Stimulated activated CD8-positive, alpha-beta memory T cell treated with anti-CD3 and anti-CD28 coated beads, Interleukin-2, amount 100 ng/mL, for 1 hour (primary cell): ENCODE results near the gene UPB1.
"Not testable (repeated sequence)": the region's sequence is repeated elsewhere in the genome, so short reads cannot be mapped to it uniquely, and the experiment has no call there.

Experiments used
- DNase-seq, 2 donors: peaks; one replicate each; pipeline ENCODE4 v3.0.0-alpha.2; 2020; ENCODE audit warnings: low read depth in 2 of 2

UPB1 gene

DNA sequence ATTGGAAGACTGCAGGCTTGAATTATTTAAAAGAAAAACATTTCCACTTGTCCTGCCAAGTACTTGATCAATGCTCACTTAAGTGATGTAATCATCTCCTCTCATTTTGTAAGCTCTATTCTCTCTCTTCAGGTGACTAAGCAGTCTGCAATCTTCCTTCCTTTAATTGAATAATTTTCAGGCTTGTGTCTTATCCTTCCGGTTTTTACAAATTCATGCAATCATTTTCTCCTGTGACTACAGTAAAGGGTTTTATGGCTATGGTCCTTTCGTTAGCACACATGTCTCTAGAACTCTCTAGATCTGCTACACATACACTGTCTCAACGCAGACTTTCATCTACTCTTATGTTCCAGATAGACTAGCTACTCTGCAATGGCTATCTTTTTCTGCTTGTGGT lies 12.6 kb upstream of the UPB1 start:
- no peak for DNase-seq

DNA sequence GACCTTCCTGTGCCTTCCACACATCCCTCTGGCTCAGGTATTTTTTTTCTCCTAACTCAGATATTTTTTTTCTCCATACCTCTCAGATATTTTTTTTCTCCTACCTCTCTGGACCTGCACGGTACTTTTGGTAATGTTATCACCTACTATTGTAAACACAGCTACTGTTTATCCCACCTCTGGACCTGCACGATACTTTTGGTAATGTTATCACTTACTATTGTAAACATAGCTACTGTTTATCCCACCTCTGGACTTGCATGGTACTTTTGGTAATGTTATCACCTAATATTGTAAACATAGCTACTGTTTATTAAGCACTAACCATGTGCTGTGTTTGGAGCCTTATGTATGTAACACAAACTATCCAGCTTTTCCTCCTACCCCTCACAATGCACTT lies 12.1 kb upstream of the UPB1 start:
- no peak for DNase-seq

DNA sequence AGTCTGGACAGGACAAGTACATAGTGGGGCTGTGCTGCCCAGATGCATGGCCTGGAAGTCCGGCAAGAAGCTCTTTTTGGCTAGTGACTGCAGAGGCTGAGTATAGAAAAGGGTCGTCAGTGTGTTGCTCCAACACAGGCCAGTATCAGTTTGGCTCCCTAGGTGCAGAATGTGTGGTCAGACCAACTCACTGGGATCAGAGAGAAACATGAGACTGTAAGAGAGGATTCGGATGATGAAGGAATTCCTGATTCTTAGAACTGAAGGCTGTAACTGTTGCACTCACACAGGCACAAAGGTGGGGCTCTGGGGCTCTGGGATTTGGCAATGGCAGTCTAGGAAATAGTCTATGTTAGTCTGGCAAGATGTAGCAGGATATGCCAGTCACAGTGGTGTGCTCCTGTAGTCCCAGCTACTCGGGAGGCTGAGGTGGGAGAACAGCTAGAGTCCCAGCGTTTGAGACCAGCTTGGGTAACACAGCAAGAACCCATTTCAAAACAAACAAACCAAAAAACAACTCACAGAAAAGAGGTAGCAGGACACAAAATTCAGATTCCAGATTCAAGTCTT lies 11.1 kb upstream of the UPB1 start:
- DNase-seq = no peak

DNA sequence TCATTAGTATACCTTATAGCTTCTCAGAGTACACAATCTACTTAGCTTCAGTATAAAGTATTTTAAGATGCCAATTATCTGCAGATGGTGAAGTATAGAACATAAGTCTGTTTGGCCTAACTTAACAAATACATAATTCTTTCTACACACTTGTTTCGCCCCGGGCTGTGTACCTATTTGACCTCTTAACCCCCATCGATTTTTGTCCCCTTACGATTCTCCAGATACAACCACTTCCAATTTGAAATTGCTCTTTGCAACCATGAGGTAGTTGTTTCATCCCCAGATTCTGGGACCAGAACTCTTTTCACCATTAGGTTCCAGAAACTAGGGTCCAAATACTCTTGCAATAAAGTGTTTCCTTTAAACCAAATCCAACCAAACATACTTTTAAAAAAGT lies 10.0 kb upstream of the UPB1 start:
- DNase-seq = no peak

DNA sequence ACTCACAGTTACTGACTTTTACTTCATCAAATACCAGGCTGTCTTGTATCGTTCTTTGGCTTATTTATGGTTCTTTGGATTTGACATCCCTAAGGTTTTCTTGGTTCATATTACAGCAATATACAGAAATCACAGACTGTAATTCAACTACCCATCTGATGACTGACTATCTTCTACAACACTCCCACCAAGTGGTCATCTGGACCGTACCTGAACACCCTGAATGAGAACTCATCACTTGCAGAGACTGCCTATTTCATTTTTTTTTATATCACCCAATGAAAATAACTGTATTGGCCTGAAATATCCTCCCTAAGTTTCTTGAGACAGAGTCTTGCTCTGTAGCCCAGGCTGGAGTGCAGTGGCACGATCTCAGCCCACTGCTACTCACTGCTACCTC lies 9.5 kb upstream of the UPB1 start:
- no peak for DNase-seq

DNA sequence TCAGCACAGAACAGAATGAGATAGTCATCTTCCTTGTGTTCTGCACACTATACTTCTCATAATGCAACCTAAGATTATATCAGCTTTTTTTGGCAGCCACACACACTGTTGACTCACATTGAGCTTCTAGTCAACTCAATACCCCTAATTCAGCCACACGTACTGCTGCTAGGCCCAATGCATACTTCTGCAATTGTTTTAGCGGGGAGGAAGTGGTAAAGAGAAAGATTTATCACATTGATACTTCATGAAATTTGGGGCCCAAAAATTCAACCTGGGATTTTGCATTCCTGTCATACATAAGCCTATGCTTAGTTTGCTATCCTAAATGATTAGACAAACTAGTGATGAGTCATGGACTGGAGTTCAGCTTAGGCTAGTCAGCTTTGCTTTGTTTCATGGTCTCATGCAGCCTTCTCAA lies 8.6 kb upstream of the UPB1 start:
- no peak for DNase-seq

DNA sequence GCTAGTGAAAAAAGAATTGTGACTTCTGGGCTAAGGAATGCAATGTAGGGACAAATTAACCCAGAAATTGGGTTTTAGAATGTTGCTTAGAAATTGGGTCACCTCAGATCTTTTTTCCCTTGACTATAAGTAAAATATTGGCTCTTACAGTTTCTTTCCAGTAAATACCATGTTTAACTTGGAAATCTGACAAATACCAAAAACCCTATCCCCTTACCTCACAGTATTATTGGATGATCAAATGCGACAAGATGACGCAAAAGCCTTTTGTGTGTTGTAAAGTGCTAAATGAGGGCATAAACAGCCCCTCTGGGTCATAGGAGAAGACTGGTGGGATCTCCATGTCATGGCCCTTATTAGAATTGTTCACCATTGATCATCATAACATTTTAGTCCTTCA lies 6.1 kb upstream of the UPB1 start:
- no peak for DNase-seq

DNA sequence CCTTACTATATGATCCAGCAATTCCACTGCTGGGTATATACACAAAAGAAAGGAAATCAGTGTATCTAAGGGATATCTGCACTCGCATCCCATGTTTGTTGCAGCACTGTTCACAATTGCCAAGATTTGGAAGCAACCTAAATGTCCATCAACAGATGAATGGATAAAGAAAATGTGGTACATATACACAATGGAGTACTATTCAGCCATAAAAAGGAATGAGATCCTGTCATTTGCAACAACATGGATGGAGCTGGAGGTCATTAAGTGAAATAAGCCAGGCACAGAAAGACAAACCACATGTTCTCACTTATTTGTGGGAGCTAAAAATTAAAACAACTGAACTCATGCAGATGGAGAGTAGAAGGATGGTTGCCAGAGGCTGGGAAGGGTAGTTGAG lies 5.7 kb upstream of the UPB1 start:
- not testable (repeated sequence) for DNase-seq

DNA sequence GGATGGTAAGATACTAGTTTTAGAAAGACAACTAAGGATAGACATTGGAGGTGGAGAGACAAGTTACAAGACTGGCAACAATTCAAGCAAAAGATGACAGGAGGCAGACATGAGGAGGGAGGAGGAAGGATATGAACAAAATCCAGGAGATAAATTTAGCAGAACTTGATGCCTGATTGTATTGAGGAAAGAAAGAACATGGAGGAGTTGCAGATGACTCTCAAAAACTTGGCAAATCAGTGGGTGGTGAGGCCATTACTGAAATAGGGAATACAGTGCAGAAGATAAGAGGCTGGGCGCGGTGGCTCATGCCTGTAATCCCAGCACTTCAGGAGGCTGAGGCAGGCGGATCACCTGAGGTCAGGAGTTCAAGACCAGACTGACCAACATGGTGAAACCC lies 2.7 kb upstream of the UPB1 start:
- no peak for DNase-seq

DNA sequence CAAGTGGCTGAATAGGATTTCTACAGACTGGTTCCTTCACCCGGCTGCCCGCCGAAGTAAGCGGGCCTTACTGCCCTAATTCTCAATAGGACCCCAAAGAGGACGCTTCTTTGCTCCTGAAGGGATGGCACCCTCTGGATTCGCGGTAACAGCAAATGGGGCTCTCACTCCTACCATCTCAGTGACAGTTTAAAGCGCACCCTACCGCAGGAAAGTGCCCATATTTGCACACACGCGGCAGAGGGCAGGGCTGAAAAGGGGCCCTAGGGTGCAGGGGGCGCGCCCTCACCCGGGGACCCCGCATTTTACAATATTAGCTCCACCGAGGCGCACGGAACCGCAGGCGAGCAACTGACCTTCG lies 985 bp upstream of the UPB1 start:
- DNase-seq = no peak

DNA sequence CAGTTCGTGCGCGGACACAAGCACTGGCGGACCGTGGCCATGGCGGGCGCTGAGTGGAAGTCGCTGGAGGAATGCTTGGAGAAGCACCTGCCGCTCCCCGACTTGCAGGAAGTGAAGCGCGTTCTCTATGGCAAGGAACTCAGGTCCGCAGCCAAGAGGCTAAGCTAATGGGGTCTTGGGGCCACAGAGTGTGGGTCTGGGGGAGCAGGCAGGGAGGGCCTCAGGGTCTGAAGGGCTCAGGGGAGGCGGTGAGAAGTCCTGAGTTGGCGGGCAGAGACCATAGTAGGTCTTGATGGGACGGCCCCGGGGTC lies 188 bp downstream of the UPB1 start:
- no peak for DNase-seq

DNA sequence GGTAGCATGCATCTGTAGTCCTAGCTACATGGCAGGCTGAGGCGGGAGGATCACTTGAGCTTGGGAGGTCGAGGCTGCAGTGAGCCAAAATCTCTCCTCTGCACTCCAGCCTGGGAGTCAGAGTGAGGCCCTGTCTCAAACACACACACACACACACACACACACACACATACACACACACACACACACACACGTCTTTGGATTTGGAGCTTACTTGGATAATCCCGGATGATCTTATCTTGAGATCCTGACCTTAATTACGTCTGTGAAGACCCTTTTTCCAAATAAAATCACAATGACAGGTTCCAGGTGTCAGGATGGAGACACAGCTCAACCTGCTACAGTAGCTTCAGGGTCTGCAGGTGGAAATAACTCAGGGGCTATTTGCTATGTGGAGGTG lies 1.1 kb downstream of the UPB1 start:
- DNase-seq = no peak

DNA sequence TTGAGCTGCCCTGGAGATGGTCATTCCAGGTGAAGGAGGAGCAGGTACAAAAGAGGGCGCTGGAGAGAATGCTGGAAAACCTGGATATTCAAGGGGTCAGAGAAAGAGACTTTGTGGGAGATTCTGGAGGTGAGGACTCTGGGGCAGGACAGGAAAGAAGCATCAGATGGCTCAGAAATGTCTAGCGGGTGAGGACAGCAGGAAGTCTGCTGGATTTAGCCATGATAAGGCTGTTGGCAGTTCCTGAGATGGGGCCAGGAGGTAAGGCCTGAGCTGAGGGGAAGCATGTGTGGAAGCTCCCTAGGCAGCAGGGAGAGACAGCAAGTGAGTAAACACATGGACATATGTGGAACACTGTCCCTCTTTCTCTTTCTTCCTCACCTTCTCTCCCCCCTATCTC lies 1.5 kb downstream of the UPB1 start:
- no peak for DNase-seq

DNA sequence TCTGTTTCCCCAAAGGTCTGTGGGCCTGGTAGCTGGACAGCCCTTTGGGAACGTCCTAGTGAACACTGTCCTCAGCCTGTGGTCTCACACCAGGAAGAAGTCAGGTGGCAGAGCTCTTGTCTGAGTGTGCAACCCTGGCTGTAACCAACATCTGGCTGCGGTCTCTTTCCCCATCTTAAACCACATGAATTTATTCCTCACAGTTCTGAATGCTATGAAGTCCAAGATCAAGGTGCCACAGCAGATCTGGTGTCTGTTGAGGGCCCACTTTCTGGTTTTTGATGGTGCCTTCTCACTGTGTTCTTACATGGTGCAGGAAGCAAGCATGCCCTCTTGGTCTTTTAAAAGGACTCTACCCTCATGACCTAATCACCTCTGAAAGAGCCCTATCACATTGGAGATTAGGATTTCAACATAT lies 2.7 kb downstream of the UPB1 start:
- DNase-seq = no peak

DNA sequence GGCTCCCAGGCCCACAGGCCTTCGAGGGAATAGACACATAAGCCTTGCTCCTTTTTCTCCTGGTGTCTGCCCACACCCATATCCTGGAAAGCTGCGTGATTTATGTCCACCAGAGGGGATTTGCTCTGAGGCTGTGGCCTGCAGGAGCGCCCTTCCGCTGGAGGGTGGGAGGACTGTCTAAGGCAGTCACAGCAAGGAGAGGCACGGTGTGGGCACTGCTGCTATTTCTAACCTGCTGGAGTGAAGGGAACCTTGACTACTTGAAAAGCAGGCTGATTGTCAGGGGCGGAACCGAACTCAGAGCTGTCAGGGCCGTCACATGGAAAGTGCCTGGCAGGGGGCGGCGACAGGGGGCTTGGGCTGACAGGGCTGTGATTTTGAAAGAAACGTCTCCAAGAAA lies 3.7 kb downstream of the UPB1 start:
- no peak for DNase-seq

DNA sequence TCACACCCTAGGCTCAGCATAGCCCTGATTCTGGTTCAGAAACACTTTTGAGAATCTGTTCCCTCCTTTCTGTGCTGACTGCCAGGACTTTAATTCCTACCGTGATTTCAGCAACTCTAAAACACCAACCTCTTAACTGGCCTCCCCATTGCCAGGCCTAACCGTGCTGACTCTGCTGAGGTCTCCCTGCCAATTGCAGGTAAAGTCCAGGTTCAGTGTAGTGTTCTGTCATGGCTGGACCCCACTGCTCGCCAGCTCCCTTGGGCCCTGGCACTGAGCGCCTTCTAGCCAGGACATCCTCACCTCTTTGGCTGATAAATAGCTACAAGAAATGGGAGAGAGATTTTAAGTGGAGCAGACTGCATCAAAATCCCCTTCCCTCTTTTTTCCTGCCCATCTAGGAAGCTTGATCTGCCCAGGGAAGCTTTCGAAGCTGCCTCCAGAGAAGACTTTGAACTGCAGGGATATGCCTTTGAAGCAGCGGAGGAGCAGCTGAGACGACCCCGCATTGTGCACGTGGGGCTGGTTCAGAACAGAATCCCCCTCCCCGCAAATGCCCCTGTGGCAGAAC lies 4.7 kb downstream of the UPB1 start:
- no peak for DNase-seq

DNA sequence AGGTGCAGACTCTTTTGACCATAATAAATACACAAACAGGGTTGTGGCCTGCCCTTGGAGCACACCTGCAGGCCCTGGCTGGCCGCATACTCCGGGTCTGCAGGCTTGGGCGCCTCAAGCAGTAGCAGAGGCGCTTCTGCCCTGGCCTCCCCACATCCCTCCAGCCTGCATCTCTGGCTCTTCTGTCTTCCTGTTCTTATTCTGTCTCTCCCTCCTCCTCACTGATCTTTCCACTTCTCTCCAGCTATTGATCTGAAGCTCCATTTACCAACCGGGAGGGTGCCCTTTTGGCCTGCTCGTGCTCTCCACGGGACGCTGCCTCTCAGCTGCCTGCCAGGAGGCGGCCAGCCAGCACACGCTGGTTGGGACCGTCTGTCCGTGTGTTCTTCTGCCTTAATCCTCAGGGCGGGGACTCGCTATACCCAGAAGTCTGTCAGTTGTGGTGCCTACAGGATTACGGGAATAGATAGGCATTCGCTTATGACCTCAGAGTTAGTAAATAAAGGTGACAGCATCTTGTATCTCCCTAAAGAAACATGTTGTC lies 5.2 kb downstream of the UPB1 start:
- no peak for DNase-seq

DNA sequence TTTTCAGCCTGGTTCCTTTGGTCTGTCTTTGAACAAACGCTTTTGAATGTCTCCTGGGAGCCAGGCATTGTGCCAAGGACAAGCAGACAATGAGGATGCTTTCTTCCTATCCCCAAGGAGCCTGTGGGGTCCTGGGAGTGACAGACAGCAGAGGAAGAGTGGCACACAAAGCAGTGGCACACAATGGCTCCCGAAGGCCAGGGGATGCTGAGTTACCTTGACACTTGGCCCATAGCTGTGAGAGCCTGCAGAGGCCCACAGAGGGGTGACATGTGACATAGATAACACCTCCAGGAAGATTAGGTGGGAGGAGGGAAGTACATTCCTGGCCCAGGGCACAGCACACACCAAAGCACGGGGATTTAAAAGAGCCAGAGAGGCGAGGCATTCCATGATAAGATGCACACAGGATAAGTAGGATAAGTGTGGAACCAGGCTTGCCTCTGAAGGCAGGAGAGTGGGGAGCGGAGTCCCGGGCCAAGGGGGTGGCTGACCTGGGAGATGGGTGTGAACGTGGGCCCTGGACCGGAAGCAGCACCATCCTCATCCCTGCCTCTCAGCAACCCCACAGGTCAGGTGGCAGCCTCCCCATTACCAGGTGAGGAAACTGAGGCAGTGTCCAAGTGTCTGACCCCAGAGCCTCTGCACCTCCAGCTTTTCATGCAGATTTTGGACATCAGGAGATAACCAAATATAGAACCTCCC lies 6.3 kb downstream of the UPB1 start:
- DNase-seq = no peak

DNA sequence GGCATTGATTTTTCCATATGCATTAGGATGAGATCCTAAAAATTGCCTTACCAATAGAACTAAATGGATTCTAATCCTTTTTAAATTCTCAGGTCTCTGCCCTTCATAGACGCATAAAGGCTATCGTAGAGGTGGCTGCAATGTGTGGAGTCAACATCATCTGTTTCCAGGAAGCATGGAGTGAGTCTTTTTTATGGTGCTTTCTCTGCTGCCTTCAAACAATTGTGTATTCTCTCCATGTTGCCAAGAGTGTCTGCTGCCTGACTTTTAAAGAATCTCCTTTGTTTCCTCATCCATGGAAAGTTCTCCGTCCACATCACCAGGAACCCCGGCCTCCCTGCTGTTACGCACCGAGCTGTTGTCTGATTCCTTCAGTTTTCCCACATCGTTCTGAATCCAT lies 6.9 kb downstream of the UPB1 start:
- no peak for DNase-seq

DNA sequence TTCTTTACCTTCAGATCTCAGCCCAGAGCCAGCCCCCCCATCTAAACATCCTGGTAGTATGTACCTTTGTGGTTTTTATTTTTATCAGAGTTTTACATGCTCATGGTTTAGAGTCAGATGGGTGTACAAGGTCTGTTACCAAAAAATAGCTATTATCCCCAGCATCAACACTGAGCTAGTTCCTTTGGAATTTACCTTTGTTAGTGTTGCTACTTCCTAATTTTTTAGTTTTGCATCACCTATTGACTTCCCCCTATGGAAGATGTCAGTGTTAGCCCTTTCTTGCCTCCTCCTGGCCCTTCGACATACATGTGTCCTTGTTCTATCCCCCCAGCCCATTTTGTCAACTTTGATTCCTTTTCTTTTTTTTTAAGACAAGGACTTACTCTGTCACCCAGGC lies 7.4 kb downstream of the UPB1 start:
- DNase-seq = no peak

DNA sequence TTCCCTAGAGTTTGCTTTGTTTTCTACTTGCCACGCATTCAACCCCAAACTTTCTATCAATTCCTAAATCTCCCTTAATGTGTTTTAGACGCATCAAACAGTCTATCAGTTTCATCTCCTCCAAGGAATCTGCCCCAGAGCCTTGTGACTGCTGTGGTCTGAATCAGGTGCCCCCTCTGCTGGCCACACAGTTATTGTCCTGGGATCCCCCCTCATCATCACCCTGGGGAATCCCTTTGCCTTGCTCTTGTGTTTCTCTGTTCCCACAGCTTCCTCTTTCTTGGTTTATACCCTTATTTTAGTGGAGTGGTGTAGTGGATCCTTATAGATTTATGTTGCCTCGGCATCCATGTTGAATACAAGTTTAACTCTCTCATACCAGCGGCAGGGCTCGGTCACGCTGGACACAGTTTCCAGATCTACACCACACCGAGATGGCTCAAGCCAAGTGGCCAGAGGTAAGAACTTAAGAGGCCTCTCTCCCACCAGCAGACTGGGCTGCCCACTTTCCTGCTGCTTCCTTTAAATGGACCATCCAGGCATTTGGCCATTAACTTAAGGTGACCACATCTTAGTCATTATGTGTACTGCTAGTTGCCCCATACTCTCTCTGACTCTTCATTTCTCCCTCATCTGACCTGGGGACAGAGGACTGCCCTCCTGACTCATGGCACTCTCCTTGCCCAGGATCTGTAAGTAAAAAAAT lies 8.2 kb downstream of the UPB1 start:
- peak; percentile 39 to 42 for DNase-seq

DNA sequence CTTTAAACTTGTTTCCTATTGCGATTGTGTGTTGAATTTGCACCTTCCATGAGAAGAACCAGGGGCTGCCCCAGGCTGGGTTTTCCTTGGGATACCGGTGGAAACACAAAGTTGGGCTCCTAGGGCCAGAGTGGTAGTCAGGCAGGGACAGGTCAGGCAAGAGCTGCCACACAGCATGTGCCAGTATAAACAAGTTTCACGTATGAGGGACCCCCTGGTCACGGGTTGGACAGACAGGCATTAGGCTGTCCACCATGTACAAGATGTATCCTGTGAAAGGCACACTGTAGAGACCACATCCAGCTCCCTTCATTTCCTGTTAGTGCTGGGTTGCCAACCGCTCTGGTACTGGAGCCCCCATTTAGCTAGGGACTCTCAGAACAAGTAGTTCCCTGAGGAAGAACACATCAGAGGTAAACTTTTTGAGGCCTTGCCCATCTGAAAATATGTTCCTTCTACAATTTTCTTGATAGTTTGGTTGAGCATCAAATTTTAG lies 8.8 kb downstream of the UPB1 start:
- DNase-seq = no peak

DNA sequence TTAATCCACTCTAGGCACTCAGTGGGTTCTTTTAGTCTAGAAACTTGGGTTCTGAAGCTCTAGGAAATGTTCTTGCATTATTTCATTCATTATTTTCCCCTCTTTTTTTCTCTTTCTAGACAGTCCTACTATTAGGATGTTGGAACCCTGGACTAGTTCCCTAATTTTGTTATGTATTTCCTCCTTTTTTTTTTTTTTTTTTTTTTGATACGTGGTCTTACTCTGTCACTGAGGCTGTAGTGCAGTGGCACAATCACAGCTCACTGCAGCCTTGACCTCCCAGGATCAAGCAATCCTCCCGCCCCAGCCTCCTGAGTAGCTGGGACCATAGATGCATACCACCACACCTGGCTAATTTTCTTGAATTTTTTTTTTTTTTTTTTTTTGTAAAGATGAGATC lies 9.4 kb downstream of the UPB1 start:
- DNase-seq = no peak
